Measurements from ENCODE around the gene SUSD6.

SUSD6 gene

DNA sequence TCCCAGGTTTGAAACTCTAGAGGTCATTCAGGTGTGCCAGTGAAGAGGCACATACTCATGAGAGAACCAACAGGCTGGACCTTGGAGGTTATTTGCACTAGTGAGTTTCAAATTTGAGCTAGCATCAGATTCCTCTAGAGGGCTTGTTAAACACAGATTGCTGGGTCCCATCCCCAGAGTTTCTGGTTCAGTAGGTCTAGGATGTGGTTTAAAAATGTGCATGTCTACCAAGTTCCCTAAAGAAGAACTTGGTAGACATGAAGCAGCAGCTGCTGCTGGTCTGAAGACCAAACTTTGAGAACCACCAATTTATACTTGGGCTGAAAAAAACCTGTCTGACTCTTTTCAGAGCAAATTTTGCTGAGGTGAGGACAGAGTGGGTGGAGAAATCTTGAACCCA lies 61.7 kb downstream of the SUSD6 start:
- peaks cover 14% of the 10 kb centered on the region for H3K36me3 Mint-ChIP-seq (ENCODE audit: low read depth)
- DNase-seq, result no peak
- H3K4me3 Mint-ChIP-seq, result peak overlapping the region; percentile 53
- no peaks in the 10 kb centered on the region for H3K27me3 Mint-ChIP-seq
- ATAC-seq, result no peak
- peaks cover 94% of the 10 kb centered on the region for H3K4me1 Mint-ChIP-seq
- H3K27ac Mint-ChIP-seq, result peak overlapping the region; percentile 98
- H3K9me3 Mint-ChIP-seq, result no peaks in the 10 kb centered on the region

DNA sequence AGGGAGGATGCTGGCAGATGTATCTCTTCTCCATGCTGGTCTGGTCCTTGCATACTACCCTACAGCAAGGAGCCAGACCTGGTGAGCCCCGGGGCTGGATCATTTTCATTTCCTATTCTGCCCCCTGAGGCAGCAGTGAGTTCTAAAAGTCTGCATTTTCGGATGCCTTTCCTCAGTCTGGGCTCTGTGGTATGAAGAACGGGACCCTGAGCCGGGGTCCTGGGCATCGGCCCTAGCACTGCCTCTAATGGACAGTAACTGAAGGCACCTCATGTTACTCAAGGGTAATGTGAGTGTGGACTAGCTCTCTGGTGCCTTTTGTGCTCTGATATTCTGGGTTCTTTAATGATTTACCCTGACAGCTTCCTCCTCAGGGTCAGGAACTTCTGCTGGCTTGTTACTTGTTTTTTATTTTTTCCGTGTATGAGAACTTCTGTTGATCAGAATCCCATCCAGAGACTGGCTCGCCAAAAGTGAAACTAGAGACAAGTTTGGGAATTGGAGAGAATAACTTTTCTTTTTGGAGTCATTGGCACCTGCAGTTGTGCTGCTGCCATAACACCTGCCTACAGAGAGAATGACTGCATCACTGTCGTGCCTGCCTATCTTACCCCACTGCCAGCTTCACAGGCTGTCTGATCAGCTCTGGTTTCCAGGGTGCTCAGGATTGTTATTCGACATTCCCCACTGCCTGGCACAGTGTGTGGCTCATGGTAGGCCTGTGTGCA lies 62.3 kb downstream of the SUSD6 start:
- H3K27ac Mint-ChIP-seq, result peak overlapping the region; percentile 98
- H3K4me1 Mint-ChIP-seq, result peaks cover 88% of the 10 kb centered on the region
- peak overlapping the region; percentile 53 for H3K4me3 Mint-ChIP-seq
- no peaks in the 10 kb centered on the region for H3K9me3 Mint-ChIP-seq
- no peak for DNase-seq
- ATAC-seq, result no peak
- no peaks in the 10 kb centered on the region for H3K27me3 Mint-ChIP-seq
- H3K36me3 Mint-ChIP-seq (ENCODE audit: low read depth), result peaks cover 11% of the 10 kb centered on the region

DNA sequence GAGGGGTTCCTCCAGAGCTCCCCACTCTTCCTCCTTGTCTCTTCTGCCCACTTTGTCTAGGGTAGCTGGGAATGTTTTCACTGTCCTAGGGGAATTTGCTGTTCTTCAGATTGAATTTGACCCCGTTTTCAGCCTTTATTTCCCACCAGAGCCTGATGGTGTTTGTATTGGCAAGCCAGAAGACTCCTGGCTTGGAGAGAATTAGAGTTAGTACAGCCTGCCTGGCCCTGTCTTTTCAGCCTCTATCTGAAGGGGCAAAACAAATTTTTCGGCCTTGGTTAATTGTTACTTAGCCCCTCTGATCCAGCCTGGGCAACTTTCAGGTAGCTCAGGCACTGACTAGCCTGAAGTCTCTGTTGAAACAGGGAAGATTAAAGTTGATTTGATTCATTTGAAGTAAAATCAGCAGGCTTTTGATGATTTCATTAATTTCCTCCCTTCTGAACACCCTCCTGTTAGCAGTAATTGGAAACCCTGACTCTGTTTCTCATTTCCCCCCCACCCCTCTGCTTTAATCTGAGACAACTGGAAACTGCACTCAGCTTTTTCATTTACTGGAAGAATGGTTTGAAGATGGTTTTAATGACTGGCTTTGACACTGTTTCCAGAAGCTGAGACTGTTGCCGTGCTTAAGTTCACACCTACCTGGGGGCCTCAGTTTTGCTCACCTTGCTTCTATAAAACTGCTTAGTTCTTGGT lies 63.3 kb downstream of the SUSD6 start:
- no peak for DNase-seq
- Mint-ChIP-seq H3K27ac (peak overlapping the region; percentile 98), H3K9me3 (no peaks in the 10 kb centered on the region), H3K27me3 (no peaks in the 10 kb centered on the region), H3K4me1 (peaks cover 82% of the 10 kb centered on the region), H3K36me3 (ENCODE audit: low read depth) (peaks cover 11% of the 10 kb centered on the region), H3K4me3 (peak overlapping the region; percentile 53)
- ATAC-seq, result peak; percentile 41

DNA sequence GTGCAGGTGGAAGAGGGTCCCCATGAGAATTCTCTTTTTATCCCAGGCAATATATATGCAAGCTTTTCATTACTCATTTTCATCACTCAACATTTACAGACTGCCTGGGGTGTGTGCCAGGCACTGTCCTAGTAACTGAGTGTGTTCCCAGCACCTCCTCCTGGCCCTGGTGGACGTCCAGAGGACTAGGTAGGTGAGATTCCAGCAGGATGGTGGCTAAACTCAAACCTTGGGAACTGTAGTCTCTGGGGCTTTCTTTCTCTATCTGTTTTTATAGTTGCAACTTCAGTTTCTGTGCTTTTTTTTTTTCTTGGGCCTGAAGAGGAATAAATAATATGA lies 63.8 kb downstream of the SUSD6 start:
- DNase-seq, result no peak
- peaks cover 79% of the 10 kb centered on the region for H3K4me1 Mint-ChIP-seq
- ATAC-seq, result no peak
- peak overlapping the region; percentile 53 for H3K4me3 Mint-ChIP-seq
- peak overlapping the region; percentile 98 for H3K27ac Mint-ChIP-seq
- H3K27me3 Mint-ChIP-seq, result no peaks in the 10 kb centered on the region
- peaks cover 9% of the 10 kb centered on the region for H3K36me3 Mint-ChIP-seq (ENCODE audit: low read depth)
- no peaks in the 10 kb centered on the region for H3K9me3 Mint-ChIP-seq

DNA sequence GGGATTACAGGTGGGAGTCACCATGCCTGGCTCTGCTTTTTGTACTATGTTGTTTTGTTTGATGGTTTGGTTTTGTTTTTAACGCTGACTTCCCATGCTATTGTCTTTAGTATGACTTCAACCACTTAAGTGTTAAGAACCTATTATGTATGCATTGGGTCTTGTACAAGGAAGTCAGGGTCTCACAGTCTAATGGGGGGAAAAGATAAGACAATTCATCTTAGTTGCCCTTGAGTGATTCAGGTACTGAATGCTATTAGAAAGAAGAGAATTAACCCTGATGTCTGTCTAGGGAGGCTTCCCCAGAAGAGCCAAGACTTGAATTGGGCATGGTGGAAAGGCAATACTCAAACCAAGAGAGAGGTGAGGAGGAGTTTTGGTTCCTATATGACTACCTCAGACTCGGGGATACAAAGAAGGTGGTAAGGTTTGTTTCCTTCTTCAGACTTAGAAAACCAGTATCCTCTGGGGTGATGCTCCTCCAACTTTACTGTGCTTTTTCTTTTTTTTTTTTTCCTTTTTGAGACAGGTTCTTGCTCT lies 64.6 kb downstream of the SUSD6 start:
- Mint-ChIP-seq H3K9me3 (no peaks in the 10 kb centered on the region), H3K27me3 (no peaks in the 10 kb centered on the region), H3K4me3 (peak overlapping the region; percentile 53), H3K4me1 (peaks cover 78% of the 10 kb centered on the region), H3K36me3 (ENCODE audit: low read depth) (peaks cover 9% of the 10 kb centered on the region), H3K27ac (peak overlapping the region; percentile 98)
- ATAC-seq, result peak; percentile 90
- DNase-seq, result no peak

DNA sequence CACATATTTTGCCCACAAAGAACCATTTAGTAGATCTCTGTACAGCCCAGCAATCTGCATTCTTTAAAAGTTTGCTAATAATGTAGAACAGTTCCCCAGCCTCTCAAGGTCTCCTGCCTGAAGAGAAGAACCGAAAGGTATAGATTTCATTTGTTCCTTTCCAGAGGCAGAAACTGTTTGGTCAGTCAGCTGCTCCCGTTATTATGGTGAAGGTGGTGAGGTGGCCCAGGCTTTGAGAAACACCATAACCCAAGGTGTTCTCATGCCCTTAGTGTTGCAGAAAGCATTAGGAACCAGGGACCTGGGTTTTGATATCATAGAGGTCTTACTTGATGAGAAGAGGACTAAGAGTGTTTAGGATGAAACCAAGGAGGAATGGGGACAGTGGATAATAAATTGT lies 65.3 kb downstream of the SUSD6 start:
- H3K4me1 Mint-ChIP-seq, result peaks cover 77% of the 10 kb centered on the region
- H3K36me3 Mint-ChIP-seq (ENCODE audit: low read depth), result peaks cover 15% of the 10 kb centered on the region
- ATAC-seq, result no peak
- no peaks in the 10 kb centered on the region for H3K27me3 Mint-ChIP-seq
- H3K4me3 Mint-ChIP-seq, result no peak overlapping the region
- no peaks in the 10 kb centered on the region for H3K9me3 Mint-ChIP-seq
- DNase-seq, result no peak
- peak overlapping the region; percentile 98 for H3K27ac Mint-ChIP-seq

DNA sequence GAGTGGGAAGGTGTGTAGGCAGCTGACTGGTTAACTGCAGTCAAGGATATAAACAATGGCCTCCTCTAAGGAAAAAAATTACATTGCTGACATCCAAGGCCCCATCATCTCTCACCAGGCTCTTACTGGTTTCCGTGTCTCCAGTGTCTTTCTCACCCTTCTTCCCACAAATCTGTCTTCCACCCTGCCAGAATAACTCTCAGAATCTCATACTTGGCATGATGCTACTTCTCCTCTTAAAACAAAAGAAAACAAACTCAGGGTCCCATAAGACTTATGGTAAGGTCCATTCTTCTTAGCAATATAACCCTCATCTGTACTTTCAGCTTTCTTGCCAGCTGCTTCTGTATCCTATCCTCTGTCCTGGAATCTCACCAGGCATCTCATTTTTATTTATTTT lies 68.9 kb downstream of the SUSD6 start:
- DNase-seq (no peak), ATAC-seq (no peak)
- no peaks in the 10 kb centered on the region for H3K9me3 Mint-ChIP-seq
- H3K4me1 Mint-ChIP-seq, result peaks cover 77% of the 10 kb centered on the region
- peak overlapping the region; percentile 7 for H3K27ac Mint-ChIP-seq
- H3K27me3 Mint-ChIP-seq, result no peaks in the 10 kb centered on the region
- H3K36me3 Mint-ChIP-seq (ENCODE audit: low read depth), result peaks cover 14% of the 10 kb centered on the region
- H3K4me3 Mint-ChIP-seq, result no peak overlapping the region

DNA sequence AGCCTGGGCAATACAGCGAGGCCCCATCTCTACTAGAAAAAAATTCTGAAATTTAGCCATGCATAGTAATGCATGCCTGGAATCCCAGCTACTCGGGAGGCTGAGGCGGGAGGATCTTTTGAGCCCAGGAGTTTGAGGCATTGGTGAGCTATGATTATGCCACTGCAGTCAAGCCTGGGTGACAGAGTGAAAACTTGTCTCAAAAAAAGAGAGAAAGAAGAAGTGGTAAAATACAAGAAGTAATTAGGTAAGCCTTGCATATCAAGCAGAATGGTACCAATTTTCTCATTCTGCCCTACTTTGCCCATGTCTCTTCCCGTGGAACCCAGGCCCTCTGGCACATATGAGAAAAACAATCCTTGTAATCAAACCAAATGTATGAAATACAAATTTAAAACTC lies 70.7 kb downstream of the SUSD6 start:
- ATAC-seq (no peak), DNase-seq (no peak)
- Mint-ChIP-seq H3K4me1 (peaks cover 74% of the 10 kb centered on the region), H3K9me3 (no peaks in the 10 kb centered on the region), H3K27me3 (no peaks in the 10 kb centered on the region), H3K4me3 (no peak overlapping the region), H3K27ac (peak overlapping the region; percentile 89), H3K36me3 (ENCODE audit: low read depth) (peaks cover 13% of the 10 kb centered on the region)

DNA sequence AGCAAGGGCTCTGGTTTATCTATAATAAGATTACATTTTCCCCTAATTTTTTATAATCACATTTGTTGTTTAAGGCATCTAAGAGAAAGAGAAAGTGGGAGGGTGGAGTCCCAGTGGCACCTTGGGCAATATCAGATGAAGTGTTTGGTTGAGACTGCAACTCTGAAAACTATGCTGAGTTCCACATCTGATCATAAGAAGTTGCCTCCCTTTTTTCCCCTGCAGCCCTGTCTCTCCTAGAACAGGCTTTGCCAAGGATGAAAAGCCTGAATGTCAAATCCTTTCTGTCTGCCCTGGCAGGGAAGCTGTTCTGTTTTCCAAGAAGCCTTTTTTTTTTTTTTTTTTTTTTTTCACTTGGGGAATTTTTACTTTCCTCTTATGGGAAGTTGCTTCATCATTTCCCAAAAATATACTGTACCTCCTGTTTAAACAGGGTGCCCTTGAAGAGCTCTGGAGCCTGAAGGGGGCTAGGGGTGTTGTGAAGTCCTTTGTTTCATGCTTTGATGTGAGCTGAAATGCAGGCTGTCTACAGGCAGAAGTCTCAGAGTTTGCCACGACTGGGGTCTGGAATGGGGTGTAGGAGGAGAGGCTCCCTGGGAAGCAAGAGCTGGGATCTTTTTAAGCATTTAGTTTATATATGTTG lies 71.3 kb downstream of the SUSD6 start:
- H3K9me3 Mint-ChIP-seq, result no peaks in the 10 kb centered on the region
- H3K27me3 Mint-ChIP-seq, result no peaks in the 10 kb centered on the region
- ATAC-seq (no peak), DNase-seq (no peak)
- H3K27ac Mint-ChIP-seq, result peak overlapping the region; percentile 89
- H3K36me3 Mint-ChIP-seq (ENCODE audit: low read depth), result peaks cover 12% of the 10 kb centered on the region
- H3K4me3 Mint-ChIP-seq, result no peak overlapping the region
- peaks cover 76% of the 10 kb centered on the region for H3K4me1 Mint-ChIP-seq

DNA sequence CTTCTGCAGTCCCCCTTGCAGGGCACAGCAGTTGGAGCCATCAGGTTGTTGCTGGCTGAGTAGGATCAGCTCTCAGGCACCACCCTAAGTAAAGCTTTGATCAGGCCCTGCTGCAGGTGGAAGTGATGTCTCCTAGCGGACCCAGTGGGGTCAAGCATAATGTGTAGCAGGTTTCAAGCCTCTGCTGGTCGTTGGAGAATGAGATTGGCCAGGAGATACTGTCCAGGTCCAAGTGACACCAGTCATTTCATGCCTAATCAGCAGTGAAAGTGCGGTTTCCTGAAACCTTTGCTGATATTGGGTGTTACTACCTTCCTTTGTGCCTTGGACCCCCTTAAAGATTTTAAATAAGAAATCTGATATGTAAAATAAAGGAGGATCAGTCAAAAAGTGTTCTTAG lies 72.6 kb downstream of the SUSD6 start:
- Mint-ChIP-seq H3K9me3 (no peaks in the 10 kb centered on the region), H3K36me3 (ENCODE audit: low read depth) (peaks cover 14% of the 10 kb centered on the region), H3K27ac (peak overlapping the region; percentile 89), H3K4me1 (peaks cover 77% of the 10 kb centered on the region), H3K27me3 (no peaks in the 10 kb centered on the region), H3K4me3 (peak overlapping the region; percentile 24)
- DNase-seq (no peak), ATAC-seq (no peak)

DNA sequence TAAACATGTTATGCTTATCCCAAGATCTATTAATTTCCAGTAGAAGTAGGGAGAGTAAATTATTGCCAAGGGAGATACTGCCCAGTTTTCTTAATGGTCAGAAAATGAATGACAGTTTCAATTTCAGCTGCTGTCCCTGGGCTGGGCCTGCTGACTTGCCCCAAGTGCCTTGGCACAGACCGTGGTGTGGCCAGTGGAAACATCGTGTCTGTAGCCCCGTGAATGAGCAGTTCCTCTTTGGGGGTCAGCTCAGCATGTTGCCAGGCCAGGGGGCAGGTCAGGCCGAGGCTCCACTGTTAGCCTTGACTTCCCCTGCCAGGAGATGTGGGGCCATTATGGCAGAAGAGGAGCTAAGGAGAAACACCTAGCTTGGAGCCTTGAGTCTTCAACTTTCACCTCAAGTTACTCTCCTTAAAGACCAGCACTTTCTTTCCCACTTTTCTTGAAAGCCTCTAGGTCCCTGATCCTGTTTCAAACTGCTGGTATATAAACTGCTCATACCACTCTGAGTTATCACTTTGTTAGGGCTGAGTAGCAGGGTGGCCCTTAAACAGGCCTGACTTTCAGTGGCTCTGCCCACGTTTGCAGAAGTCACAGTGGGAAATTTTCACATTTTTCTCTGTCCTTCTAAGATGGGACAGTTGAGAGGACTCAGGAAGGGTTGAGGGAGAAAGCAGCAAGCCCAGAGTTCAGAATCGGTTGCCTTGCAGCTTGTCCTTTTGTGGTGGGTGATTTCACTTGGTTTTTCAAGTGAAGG lies 73.2 kb downstream of the SUSD6 start:
- ATAC-seq (peak; percentile 16), DNase-seq (no peak)
- peak overlapping the region; percentile 89 for H3K27ac Mint-ChIP-seq
- H3K4me3 Mint-ChIP-seq, result no peak overlapping the region
- peaks cover 14% of the 10 kb centered on the region for H3K36me3 Mint-ChIP-seq (ENCODE audit: low read depth)
- no peaks in the 10 kb centered on the region for H3K9me3 Mint-ChIP-seq
- H3K4me1 Mint-ChIP-seq, result peaks cover 76% of the 10 kb centered on the region
- no peaks in the 10 kb centered on the region for H3K27me3 Mint-ChIP-seq

DNA sequence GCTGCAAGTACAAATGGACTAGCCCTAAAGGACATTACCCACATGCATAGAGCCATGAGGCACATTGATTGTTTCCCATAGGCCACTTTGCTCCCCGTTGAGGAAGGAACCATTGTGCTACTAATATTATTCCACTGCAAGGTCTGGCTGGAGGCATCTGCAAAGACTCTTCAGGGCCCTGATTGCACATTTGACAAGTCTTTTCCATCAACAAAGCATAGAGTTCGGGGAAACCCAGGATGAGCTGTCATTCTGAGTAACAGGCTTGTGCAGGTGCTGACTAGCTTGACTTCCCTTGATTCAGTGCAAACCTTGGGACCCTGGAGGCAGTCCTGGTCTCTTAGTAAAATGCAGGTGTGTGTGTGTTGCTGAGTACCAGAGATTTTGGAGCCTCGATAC lies 73.8 kb downstream of the SUSD6 start:
- peaks cover 14% of the 10 kb centered on the region for H3K36me3 Mint-ChIP-seq (ENCODE audit: low read depth)
- no peaks in the 10 kb centered on the region for H3K27me3 Mint-ChIP-seq
- peak; percentile 97 for ATAC-seq
- peak; percentile 64 for DNase-seq
- peak overlapping the region; percentile 89 for H3K27ac Mint-ChIP-seq
- H3K4me1 Mint-ChIP-seq, result peaks cover 75% of the 10 kb centered on the region
- H3K9me3 Mint-ChIP-seq, result no peaks in the 10 kb centered on the region
- peak overlapping the region; percentile 13 for H3K4me3 Mint-ChIP-seq

DNA sequence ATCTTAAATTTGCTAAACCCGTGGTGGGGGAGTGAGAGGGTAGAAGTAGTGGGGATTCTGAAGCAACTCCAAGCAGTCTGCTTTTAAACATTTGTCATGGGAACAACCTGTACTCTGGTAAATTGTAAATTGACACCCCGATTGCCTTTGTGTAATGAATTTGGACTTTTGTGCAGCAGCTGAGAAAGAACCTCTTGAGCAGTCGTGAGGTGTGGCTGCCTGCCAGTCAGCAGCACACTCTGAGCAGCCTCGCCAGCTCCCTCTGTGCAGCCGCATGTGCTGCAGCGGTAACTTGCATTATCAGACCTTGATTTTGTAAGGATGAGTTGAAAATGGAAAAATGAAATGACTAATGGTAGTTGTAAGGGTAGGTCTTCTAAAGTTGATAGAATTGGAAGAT lies 74.3 kb downstream of the SUSD6 start:
- peaks cover 14% of the 10 kb centered on the region for H3K36me3 Mint-ChIP-seq (ENCODE audit: low read depth)
- H3K9me3 Mint-ChIP-seq, result no peaks in the 10 kb centered on the region
- DNase-seq (no peak), ATAC-seq (peak; percentile 55)
- H3K27me3 Mint-ChIP-seq, result no peaks in the 10 kb centered on the region
- H3K4me1 Mint-ChIP-seq, result peaks cover 70% of the 10 kb centered on the region
- peak overlapping the region; percentile 13 for H3K4me3 Mint-ChIP-seq
- peak overlapping the region; percentile 89 for H3K27ac Mint-ChIP-seq

DNA sequence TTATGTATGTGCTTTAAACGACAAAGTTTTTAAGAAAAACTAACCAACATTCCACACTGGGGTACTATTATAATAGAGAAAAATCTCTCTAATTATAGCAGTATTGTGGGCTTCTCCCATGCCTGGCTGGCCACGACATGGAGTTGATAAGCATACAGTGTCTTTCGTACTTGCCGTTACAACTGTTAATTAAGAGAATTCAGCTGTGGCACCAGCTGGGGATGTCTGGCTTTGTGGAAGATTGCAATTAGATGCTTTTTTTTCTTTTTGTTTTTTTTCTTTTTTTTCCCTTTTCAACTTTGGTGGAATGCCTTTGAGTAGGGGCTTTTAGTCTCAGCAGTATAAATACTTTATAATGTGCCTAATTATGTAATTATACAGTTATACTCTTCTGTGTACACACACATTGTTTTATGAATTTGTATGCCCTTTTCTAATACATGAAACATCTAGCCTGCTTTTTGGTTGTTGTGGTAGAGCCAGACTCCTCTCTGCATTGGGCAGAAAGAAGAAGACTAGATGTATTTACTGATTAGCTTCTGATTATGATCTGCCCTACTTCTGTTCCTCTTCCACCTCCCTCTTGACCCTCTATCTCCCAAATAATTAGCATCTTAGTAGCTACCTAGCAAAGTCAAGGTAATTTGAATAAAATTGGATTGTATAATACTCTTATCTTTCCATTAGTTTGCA lies 76.4 kb downstream of the SUSD6 start:
- no peak for ATAC-seq
- DNase-seq, result no peak
- H3K4me3 Mint-ChIP-seq, result no peak overlapping the region

More for the DNA sequence above, 76.4 kb downstream of the SUSD6 start:
- Mint-ChIP-seq H3K27me3 (no peaks in the 10 kb centered on the region), H3K9me3 (no peaks in the 10 kb centered on the region), H3K36me3 (ENCODE audit: low read depth) (peaks cover 6% of the 10 kb centered on the region), H3K27ac (no peak overlapping the region), H3K4me1 (peaks cover 61% of the 10 kb centered on the region)

All from activated naive CD8-positive, alpha-beta T cell treated with anti-CD3 and anti-CD28 coated beads, Interleukin-2, amount 50 U/mL, for 24 hours (primary cell).